Natural killer cell (primary cell): ENCODE measurements around the gene SEC16A. TPM values are rescaled to one million over a fixed set of nuclear protein-coding genes. Genes with fewer than 3 reads are reported as not detected.

Experiments used
- ATAC-seq, 3 donors: fragments of 150-1000 bp in 2 of 3; fragments of 200-7000 bp in 1 of 3; cut with Tn5 transposase; 1 replicate in 1 of 3; 2 replicates in 2 of 3; pipeline ENCODE4 v1.10.0; 2021; ENCODE audit warnings: mild to moderate bottlenecking in 2 of 3, moderate library complexity in 2 of 3
- DNase-seq, 2 donors: peaks; one replicate each; pipeline versions ENCODE4 v3.0.0 to v3.0.0-alpha.2; 2013 to 2021; ENCODE audit warnings: mixed read lengths in 1 of 2
- H3K27ac ChIP-seq: one replicate; pipeline ENCODE4 v1.5.1; 2013; ENCODE audit warnings: mild to moderate bottlenecking, low read length
- H3K27me3 ChIP-seq: one replicate; pipeline ENCODE4 v1.6.1; 2013; ENCODE audit warnings: low read length; ENCODE audit not compliant: control insufficient read depth, insufficient read depth
- H3K36me3 ChIP-seq: one replicate; pipeline ENCODE4 v1.6.1; 2013; ENCODE audit warnings: low read length; ENCODE audit not compliant: control insufficient read depth, insufficient read depth
- H3K4me1 ChIP-seq: one replicate; pipeline ENCODE4 v1.6.1; 2013; ENCODE audit warnings: low read length; ENCODE audit not compliant: control insufficient read depth, insufficient read depth
- H3K4me3 ChIP-seq: one replicate; pipeline ENCODE4 v1.5.1; 2013; ENCODE audit warnings: low read length
- H3K9me3 ChIP-seq: one replicate; pipeline ENCODE4 v1.6.1; 2013; ENCODE audit warnings: low read length; ENCODE audit not compliant: control insufficient read depth, insufficient read depth
- H3K27ac Mint-ChIP-seq, 2 donors: one replicate each; pipeline ENCODE4 v1.8.0; 2022; ENCODE audit warnings: mild to moderate bottlenecking in 2 of 2, mixed read lengths in 2 of 2, moderate library complexity in 1 of 2
- H3K27me3 Mint-ChIP-seq, 2 donors: one replicate each; pipeline ENCODE4 v1.8.0; 2022; ENCODE audit warnings: low read depth in 2 of 2, mixed read lengths in 2 of 2
- H3K36me3 Mint-ChIP-seq: one replicate; pipeline ENCODE4 v1.8.0; 2022; ENCODE audit warnings: mixed read lengths
- H3K4me1 Mint-ChIP-seq, 2 donors: one replicate each; pipeline ENCODE4 v1.8.0; 2022; ENCODE audit warnings: mixed read lengths in 2 of 2
- H3K4me3 Mint-ChIP-seq: one replicate; pipeline ENCODE4 v1.8.0; 2022; ENCODE audit warnings: mild to moderate bottlenecking, moderate library complexity, mixed read lengths
- H3K9me3 Mint-ChIP-seq, 2 donors: one replicate each; pipeline ENCODE4 v1.8.0; 2022; ENCODE audit warnings: mixed read lengths in 2 of 2
- CTCF ChIP-seq: fragments of 200-600 bp; IDR thresholded peaks from one replicate; pipeline ENCODE4 v1.8.0; 2022; ENCODE audit warnings: antibody characterized with exemption
- WGBS: methylation state at CpG from one replicate; pipeline ENCODE4 v1.1.7; 2013; ENCODE audit warnings: missing lambda C conversion rate; ENCODE audit not compliant: insufficient coverage; 5-methylcytosine and 5-hydroxymethylcytosine counted together
- intact Hi-C: fragments of 100-400 bp; cut with micrococcal nuclease; formaldehyde crosslinking; loops from one replicate; pipeline ENCODE4 v1.14.2; 2022
- total RNA-seq, 4 donors: library from RNA; stranded (reverse); fragments of 120-200 nt in 1 of 4; gene quantifications; one replicate each; pipeline versions ENCODE4 v1.2.3 to v1.2.4, GENCODE V29; 2013 to 2022

Gene SEC16A
- total RNA-seq, 3 donors from 2014 or later (not counting 1 experiment from before 2014, with no cell fraction given): 84.3 to 89.0 (median 87.1) TPM

GRCh38 chr9:136405481-136405880 is 77.4 kb downstream of the SEC16A start:
- DNase-seq (no peak), ATAC-seq (no peak)
- Mint-ChIP-seq H3K27ac (peak overlapping the region; percentile 73 to 86), H3K9me3 (no peaks in the 10 kb centered on the region), H3K27me3 (no peaks in the 10 kb centered on the region), H3K36me3 (no peaks in the 10 kb centered on the region), H3K4me1 (peaks cover 22 to 37% of the 10 kb centered on the region in 2 donors), H3K4me3 (no peak overlapping the region)
- Histone ChIP-seq H3K27me3 (no peaks in the 10 kb centered on the region), H3K27ac (no peak overlapping the region), H3K4me3 (no peak overlapping the region), H3K4me1 (peaks cover 58% of the 10 kb centered on the region), H3K36me3 (peaks cover 23% of the 10 kb centered on the region), H3K9me3 (no peaks in the 10 kb centered on the region)
- intact Hi-C loops: loop anchor here (10.0 kb wide), 1 partner anchor 91 kb away; no protein-coding TSS in a partner anchor
- no peak for TF ChIP-seq CTCF
- WGBS: 99% methylated on average over 6 of the region's 7 CpGs

GRCh38 chr9:136404801-136405136 is 78.1 kb downstream of the SEC16A start:
- peaks cover 23% of the 10 kb centered on the region for H3K36me3 ChIP-seq
- no peaks in the 10 kb centered on the region for H3K27me3 ChIP-seq
- ATAC-seq (no peak), DNase-seq (no peak)
- 80% methylated on average over 14 of the region's 14 CpGs for WGBS
- Mint-ChIP-seq H3K4me3 (no peak overlapping the region), H3K27me3 (no peaks in the 10 kb centered on the region), H3K36me3 (no peaks in the 10 kb centered on the region), H3K27ac (peak overlapping the region; percentile 73 to 86), H3K9me3 (no peaks in the 10 kb centered on the region), H3K4me1 (peaks cover 22 to 32% of the 10 kb centered on the region in 2 donors)
- H3K4me1 ChIP-seq: peaks cover 59% of the 10 kb centered on the region
- no peaks in the 10 kb centered on the region for H3K9me3 ChIP-seq
- TF ChIP-seq CTCF: no peak
- intact Hi-C loops: loop anchor here (10.0 kb wide), 1 partner anchor 90 kb away; no protein-coding TSS in a partner anchor
- peak overlapping the region; percentile 75 for H3K27ac ChIP-seq
- no peak overlapping the region for H3K4me3 ChIP-seq

- Histone ChIP-seq H3K27ac (peak overlapping the region; percentile 75), H3K4me1 (peaks cover 57% of the 10 kb centered on the region), H3K9me3 (no peaks in the 10 kb centered on the region), H3K4me3 (no peak overlapping the region), H3K36me3 (peaks cover 23% of the 10 kb centered on the region), H3K27me3 (no peaks in the 10 kb centered on the region)
- intact Hi-C loops: loop anchor here (10.0 kb wide), 1 partner anchor 89 kb away; no protein-coding TSS in a partner anchor
- Mint-ChIP-seq H3K36me3 (no peaks in the 10 kb centered on the region), H3K4me1 (peaks cover 24 to 33% of the 10 kb centered on the region in 2 donors), H3K27ac (peak overlapping the region; percentile 73 to 86), H3K4me3 (peak overlapping the region; percentile 49), H3K9me3 (no peaks in the 10 kb centered on the region), H3K27me3 (no peaks in the 10 kb centered on the region)
- ATAC-seq (no peak), DNase-seq (peak in 1 of 2 donors; percentile 76)
- WGBS: 51% methylated on average over 32 of the region's 32 CpGs
- TF ChIP-seq CTCF: no peak
Measured at GRCh38 chr9:136403915-136404800, 78.7 kb downstream of the SEC16A start.
